Activated T-cell treated with anti-CD3 and anti-CD28 coated beads, Interleukin-2, amount 50 U/mL, for 72 hours (primary cell): Measurements from ENCODE around the gene LRMDA. TPM values are rescaled to one million over a fixed set of nuclear protein-coding genes. Genes with fewer than 3 reads are reported as not detected.

Experiments
- ATAC-seq, 2 donors: fragments of 150-1000 bp; cut with Tn5 transposase; replicated peaks in 1 of 2; 2 replicates each; pipeline ENCODE4 v1.10.0; 2021; ENCODE audit warnings: moderate library complexity in 2 of 2, mild to moderate bottlenecking in 1 of 2
- DNase-seq, 2 donors: peaks; one replicate each; pipeline ENCODE4 v3.0.0; 2021 to 2022; ENCODE audit warnings: mixed read lengths in 1 of 2
- H3K27ac Mint-ChIP-seq: one replicate; pipeline ENCODE4 v1.8.0; 2022; ENCODE audit warnings: mild to moderate bottlenecking, moderate library complexity, mixed read lengths
- H3K27me3 Mint-ChIP-seq: one replicate; pipeline ENCODE4 v1.8.0; 2022; ENCODE audit warnings: low read depth, mixed read lengths
- H3K36me3 Mint-ChIP-seq, 2 donors: one replicate each; pipeline ENCODE4 v1.8.0; 2022; ENCODE audit warnings: mixed read lengths in 2 of 2, mild to moderate bottlenecking in 1 of 2; ENCODE audit not compliant: insufficient read depth in 2 of 2
- H3K4me1 Mint-ChIP-seq: one replicate; pipeline ENCODE4 v1.8.0; 2022; ENCODE audit warnings: low read depth, mixed read lengths
- H3K4me3 Mint-ChIP-seq, 2 donors: one replicate each; pipeline ENCODE4 v1.8.0; 2022; ENCODE audit warnings: mild to moderate bottlenecking in 2 of 2, mixed read lengths in 2 of 2, moderate library complexity in 2 of 2
- H3K9me3 Mint-ChIP-seq, 2 donors: one replicate each; pipeline ENCODE4 v1.8.0; 2022; ENCODE audit warnings: mixed read lengths in 2 of 2
- total RNA-seq, 2 donors: library from RNA; stranded (reverse); gene quantifications; one replicate each; pipeline ENCODE4 v1.2.3, GENCODE V29; 2022

Gene LRMDA
- total RNA-seq, 2 donors from 2014 or later: not detected

DNA sequence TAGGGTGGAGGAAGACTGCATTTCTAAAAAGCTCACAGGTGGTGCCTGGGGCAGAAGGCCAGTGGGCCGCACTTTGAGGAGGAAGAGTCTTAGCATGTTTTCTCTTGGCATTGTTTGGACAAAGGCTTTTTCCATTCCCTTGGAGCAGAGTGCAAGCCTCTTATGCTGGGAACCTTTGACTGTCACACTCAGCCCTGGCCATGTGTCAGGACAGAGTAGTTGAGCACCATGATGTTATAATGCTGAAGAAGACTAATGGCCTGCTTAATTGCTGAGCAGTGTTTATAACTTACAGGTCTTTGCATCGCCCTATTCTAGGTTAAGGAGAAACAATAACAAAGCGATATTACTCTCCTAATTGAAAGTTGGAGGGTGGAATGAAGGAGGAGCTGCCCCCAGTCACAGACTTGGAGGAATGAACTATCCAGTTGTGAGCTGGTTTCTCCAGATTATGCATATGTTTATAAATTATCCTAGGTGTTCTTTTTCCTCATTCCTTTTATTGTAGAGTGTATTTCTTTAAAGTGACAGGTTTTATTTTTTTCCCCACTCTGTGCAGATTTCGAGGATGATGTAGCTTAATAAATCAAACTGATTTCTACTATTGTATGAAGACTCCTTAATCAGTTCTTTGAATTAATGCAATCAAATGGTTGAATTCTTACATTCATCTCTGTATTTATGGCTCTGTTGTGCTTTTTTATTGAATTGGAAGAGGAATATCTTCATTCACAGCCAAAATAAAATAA lies 767.0 kb downstream of the LRMDA start:
- Mint-ChIP-seq H3K27me3 (no peaks in the 10 kb centered on the region), H3K27ac (no peak overlapping the region), H3K4me3 (no peak overlapping the region), H3K9me3 (peaks cover 0 to 4% of the 10 kb centered on the region in 2 donors), H3K36me3 (no peaks in the 10 kb centered on the region), H3K4me1 (no peaks in the 10 kb centered on the region)
- ATAC-seq (no peak), DNase-seq (no peak)

DNA sequence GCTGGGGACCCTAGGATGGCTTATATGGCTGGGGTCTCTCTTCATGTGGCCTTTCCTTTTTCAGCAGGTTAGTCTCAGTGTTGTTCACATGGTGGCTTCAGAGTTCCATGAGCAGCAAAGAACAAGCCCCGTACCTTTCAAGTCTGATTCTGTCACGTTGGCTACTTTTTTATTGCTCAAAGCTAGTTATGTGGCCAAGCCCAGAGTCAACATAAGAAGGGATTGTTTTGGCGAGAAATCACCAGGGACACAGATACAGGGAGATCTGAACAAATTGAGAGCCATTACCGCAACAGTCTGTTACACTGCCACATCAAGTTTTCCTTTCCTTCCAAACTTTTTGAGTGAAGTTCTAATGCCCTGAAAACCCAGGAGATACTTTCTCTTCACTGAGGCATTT lies 770.5 kb downstream of the LRMDA start:
- H3K36me3 Mint-ChIP-seq: no peaks in the 10 kb centered on the region
- no peaks in the 10 kb centered on the region for H3K9me3 Mint-ChIP-seq
- H3K27ac Mint-ChIP-seq: no peak overlapping the region
- no peak overlapping the region for H3K4me3 Mint-ChIP-seq
- no peak for ATAC-seq
- H3K27me3 Mint-ChIP-seq: no peaks in the 10 kb centered on the region
- no peaks in the 10 kb centered on the region for H3K4me1 Mint-ChIP-seq
- no peak for DNase-seq

DNA sequence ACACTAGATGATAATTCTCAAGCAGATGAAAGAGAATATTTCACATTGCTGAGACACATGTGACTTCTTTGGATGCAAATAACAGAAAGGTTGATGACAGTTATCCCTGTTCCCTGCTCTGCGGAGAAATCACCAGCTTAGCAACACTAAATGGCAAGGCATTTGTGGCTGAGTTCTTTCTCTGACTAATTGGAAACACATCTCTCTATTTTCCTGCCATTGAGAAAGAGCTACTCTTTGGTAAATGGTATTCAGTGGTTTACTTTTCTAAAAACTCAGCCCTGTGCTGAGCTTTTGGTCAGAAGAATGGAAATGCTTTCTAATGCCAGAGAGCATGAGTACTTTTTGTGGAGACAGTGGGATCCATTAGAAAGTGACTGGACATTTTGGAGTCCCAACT lies 771.4 kb downstream of the LRMDA start:
- no peak overlapping the region for H3K27ac Mint-ChIP-seq
- H3K4me3 Mint-ChIP-seq: no peak overlapping the region
- no peaks in the 10 kb centered on the region for H3K36me3 Mint-ChIP-seq
- H3K9me3 Mint-ChIP-seq: no peaks in the 10 kb centered on the region
- no peak for ATAC-seq
- no peak for DNase-seq
- no peaks in the 10 kb centered on the region for H3K27me3 Mint-ChIP-seq
- no peaks in the 10 kb centered on the region for H3K4me1 Mint-ChIP-seq

DNA sequence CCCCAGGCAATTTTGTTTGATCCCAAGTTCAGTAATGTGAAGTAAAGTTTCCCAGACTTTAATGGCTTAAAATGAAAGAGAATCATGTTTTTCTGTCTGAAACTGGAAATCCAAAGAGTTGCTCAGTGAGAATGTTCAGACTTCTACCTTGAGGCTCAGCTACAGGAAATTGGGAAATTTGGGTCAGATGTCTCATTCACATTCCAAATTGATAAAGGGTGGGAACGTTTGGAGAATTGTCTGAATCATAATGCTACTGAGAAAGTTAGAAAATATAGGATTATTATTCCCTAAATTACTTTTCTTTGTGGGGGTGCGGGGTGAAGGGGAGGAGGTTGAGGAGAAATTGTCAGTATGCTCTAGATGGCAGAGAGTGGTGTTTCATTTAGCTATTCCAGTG lies 773.9 kb downstream of the LRMDA start:
- no peaks in the 10 kb centered on the region for H3K4me1 Mint-ChIP-seq
- DNase-seq: no peak
- H3K27me3 Mint-ChIP-seq: no peaks in the 10 kb centered on the region
- no peak overlapping the region for H3K27ac Mint-ChIP-seq
- H3K9me3 Mint-ChIP-seq: no peaks in the 10 kb centered on the region
- no peaks in the 10 kb centered on the region for H3K36me3 Mint-ChIP-seq
- no peak for ATAC-seq
- H3K4me3 Mint-ChIP-seq: no peak overlapping the region

DNA sequence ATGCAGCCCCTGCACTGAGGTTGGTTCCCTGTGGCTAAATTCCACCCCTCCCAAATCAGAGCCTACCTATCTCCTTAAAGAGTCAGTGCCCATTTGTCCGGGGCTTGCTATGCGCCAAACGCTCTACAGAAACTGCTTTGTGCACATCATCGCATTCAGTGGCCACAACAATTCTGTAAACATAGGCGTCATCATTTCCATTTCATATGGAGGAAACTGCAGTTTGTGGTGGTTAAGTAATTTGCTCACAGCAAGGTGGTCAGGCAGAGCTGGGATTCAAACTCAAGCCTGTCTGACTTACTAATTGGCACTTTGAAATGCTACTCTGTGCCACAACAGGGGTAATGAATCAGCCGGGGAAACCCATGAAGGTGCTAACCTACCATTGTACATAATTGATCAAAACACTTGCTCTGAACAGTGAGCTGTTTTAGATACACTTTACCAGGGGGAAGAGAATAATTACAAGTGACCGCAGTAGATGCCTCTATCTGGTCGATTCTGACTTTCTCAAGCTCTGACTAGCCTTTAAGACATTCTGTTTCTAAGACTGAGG lies 775.5 kb downstream of the LRMDA start:
- no peak overlapping the region for H3K27ac Mint-ChIP-seq
- H3K36me3 Mint-ChIP-seq: no peaks in the 10 kb centered on the region
- H3K4me3 Mint-ChIP-seq: no peak overlapping the region
- no peaks in the 10 kb centered on the region for H3K9me3 Mint-ChIP-seq
- ATAC-seq: peak in 1 of 2 donors; percentile 36
- H3K27me3 Mint-ChIP-seq: no peaks in the 10 kb centered on the region
- no peak for DNase-seq
- H3K4me1 Mint-ChIP-seq: no peaks in the 10 kb centered on the region

DNA sequence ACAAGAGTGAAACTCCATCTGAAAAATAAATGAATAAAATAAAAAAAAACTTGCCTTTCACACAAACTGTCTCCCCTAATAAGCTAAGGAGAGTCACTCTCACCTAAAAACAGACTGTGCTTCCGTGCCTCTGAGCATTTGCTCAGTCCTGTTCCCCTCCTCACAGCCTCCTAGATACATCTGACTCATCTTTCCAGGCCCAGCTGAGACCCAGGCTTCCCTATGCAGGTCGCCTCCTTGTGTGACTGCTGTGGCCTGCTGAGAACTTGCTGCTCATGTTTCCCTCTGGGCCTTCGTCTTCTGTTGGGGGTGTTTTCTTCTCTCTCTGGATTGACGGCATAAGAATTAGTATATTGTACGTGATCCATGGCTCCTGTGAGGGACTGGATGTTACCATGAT lies 777.7 kb downstream of the LRMDA start:
- H3K27ac Mint-ChIP-seq: no peak overlapping the region
- H3K4me3 Mint-ChIP-seq: no peak overlapping the region
- H3K4me1 Mint-ChIP-seq: no peaks in the 10 kb centered on the region
- no peaks in the 10 kb centered on the region for H3K36me3 Mint-ChIP-seq
- no peak for ATAC-seq
- no peaks in the 10 kb centered on the region for H3K9me3 Mint-ChIP-seq
- DNase-seq: no peak
- no peaks in the 10 kb centered on the region for H3K27me3 Mint-ChIP-seq

DNA sequence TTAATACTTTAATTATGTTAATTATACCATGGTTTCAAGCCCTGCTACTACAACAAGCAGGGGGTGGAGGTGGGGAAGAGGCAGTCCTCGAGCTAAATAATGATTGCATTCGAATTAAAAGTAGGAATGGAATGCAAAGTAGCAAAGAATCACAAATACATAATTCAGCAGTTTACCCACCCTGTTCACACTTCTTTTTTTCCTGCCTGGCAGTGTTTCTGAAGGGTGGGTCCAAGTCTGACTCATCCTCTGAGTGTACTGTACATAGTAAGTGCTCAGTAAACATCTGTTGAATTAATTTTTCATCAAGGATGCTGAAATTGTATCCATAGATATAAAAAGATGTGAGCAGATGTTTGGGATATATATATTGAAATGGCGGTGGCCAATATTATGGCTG lies 778.8 kb downstream of the LRMDA start:
- H3K4me3 Mint-ChIP-seq: no peak overlapping the region

DNA sequence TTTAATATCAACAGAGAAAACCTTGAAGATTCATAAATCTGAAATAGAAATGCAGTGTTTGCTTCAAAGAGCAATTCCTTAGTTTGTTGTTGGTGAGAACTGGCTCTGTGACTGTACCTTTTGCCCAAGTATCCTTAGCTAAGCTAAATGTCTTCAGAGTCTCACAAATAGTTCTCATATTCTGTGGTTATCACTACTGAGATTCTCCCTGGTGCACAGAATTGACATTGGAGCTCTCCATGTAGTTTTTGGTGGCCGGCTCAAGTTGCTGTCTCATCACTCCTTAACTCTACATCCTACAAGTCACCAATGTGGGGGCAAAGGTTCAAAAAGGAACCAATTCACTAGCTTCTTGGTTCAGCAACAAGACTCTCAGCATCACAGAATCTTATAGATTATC lies 780.3 kb downstream of the LRMDA start:
- DNase-seq (no peak), ATAC-seq (no peak)
- H3K36me3 Mint-ChIP-seq: no peaks in the 10 kb centered on the region
- H3K27me3 Mint-ChIP-seq: no peaks in the 10 kb centered on the region
- H3K27ac Mint-ChIP-seq: no peak overlapping the region
- H3K9me3 Mint-ChIP-seq: peaks cover 0 to 2% of the 10 kb centered on the region in 2 donors
- H3K4me1 Mint-ChIP-seq: no peaks in the 10 kb centered on the region
- no peak overlapping the region for H3K4me3 Mint-ChIP-seq

More for the DNA sequence above, 778.8 kb downstream of the LRMDA start:
- DNase-seq: no peak
- H3K27ac Mint-ChIP-seq: no peak overlapping the region
- no peaks in the 10 kb centered on the region for H3K27me3 Mint-ChIP-seq
- no peaks in the 10 kb centered on the region for H3K36me3 Mint-ChIP-seq
- no peak for ATAC-seq
- H3K9me3 Mint-ChIP-seq: no peaks in the 10 kb centered on the region
- no peaks in the 10 kb centered on the region for H3K4me1 Mint-ChIP-seq

DNA sequence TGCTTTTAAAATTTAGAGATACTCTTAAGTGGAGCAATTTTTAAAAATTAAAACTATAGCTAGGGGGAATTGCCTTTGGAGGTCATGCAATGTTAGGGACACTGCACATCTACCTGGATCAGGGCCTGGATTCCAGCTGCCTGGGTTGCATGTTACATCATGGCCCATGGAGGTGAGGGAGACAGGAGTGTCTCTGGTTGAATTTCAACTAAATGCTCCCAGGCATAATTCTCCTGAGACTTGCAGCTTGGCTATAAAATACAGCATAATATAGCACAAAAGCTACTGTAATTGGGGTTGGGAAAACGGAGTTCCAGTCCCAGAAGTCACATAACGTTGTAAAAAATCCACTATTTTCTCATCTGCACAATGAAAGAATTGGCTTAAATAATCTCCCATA lies 782.5 kb downstream of the LRMDA start:
- Mint-ChIP-seq H3K9me3 (peaks cover 0 to 2% of the 10 kb centered on the region in 2 donors), H3K36me3 (no peaks in the 10 kb centered on the region), H3K27me3 (no peaks in the 10 kb centered on the region), H3K27ac (no peak overlapping the region), H3K4me3 (no peak overlapping the region), H3K4me1 (no peaks in the 10 kb centered on the region)
- ATAC-seq (no peak), DNase-seq (no peak)

DNA sequence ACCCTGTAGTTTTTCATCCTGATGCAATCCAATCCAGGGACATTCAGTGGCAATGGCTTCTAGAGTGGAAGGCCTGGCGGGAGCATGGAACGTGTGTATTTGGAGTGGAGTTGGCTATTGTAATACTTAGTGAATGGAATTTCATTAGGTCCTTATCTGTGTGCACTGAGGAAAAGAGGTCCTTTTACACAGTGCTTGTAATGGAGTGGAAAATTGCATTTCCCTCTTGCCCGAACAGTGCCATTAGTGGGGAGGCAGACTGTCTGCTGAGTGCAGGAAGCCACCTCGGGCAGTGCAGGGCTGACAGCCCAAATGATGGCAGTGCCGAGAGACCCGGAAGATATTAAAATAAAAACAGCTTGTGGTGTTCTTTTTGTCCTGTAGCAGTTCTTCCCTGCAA lies 786.6 kb downstream of the LRMDA start:
- Mint-ChIP-seq H3K4me3 (no peak overlapping the region), H3K9me3 (peaks cover 0 to 2% of the 10 kb centered on the region in 2 donors), H3K27ac (no peak overlapping the region), H3K36me3 (peaks cover 0 to 2% of the 10 kb centered on the region in 2 donors), H3K4me1 (no peaks in the 10 kb centered on the region), H3K27me3 (no peaks in the 10 kb centered on the region)
- DNase-seq: no peak
- no peak for ATAC-seq

DNA sequence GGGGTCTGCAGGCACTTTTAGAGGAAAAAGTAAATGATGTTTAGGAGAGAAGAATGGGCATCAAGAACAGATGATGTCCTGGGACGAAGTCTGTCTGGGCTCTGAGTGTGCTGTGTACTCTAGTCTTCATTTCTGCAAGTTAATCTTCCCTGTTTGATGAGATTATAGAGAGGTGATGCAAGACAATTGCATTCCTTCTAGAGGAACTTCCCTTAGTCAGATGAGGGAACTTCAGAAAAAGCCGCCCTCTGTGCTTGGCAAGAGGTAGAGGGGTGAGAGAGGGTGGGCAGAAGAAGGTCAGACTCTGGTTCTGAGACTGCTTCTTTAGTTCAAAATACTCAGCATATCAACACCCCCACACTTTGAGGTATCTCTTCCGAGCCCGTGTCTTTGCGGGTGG lies 797.9 kb downstream of the LRMDA start:
- no peak for ATAC-seq
- Mint-ChIP-seq H3K27ac (no peak overlapping the region), H3K4me3 (no peak overlapping the region), H3K27me3 (no peaks in the 10 kb centered on the region), H3K36me3 (no peaks in the 10 kb centered on the region), H3K4me1 (no peaks in the 10 kb centered on the region), H3K9me3 (peaks cover 0 to 3% of the 10 kb centered on the region in 2 donors)
- no peak for DNase-seq

DNA sequence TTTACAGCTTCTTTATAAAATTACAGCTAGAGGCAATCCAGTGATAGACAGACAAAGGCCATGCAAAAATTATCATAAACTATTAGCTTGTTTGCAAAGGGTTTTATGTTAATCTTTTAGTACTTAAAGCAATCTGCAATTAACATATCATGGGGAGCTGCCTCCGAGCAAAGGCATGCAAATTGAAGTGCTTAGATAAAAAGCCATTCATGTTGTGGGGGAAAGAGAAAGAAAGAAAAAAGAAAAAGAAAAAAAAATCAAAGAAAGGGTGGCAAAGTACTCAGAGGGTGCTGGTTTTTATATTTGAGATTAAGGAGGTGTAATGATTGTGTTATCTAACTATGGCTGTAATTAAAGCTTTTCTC lies 799.5 kb downstream of the LRMDA start:
- H3K9me3 Mint-ChIP-seq: peaks cover 0 to 2% of the 10 kb centered on the region in 2 donors
- no peaks in the 10 kb centered on the region for H3K27me3 Mint-ChIP-seq
- no peaks in the 10 kb centered on the region for H3K36me3 Mint-ChIP-seq
- DNase-seq (no peak), ATAC-seq (no peak)
- H3K27ac Mint-ChIP-seq: no peak overlapping the region
- no peaks in the 10 kb centered on the region for H3K4me1 Mint-ChIP-seq
- H3K4me3 Mint-ChIP-seq: no peak overlapping the region

DNA sequence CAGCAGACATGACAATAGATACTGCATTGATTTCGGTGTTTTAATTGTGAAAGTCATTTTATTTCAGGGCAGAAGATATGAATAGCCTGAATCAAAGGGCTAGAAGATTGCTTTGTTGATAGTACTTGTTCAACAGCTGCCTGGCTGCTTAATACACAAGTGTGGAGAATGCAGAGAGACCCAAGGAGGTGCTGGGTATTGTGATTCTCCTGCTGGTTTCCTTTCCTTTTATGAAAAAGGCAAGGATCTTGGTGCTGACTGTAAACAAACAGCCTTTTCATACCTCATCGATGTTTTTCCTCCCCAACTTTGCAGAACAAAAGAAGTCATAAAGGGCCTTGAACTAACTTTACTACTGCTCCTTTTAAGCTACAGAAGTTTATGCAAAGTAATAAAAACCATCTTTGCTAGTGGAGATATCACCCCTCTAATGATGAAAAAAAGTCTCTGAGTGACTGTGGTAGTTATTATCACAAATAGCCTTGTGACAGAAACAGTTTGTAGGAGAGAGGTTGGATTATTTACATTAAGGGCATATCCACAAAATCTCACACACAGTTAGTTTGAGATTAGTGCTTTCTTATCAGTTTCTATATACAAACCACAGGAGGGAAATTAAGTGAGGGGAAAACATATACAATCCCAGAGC lies 800.0 kb downstream of the LRMDA start:
- DNase-seq (no peak), ATAC-seq (no peak)
- no peak overlapping the region for H3K4me3 Mint-ChIP-seq
- no peaks in the 10 kb centered on the region for H3K27me3 Mint-ChIP-seq
- no peaks in the 10 kb centered on the region for H3K36me3 Mint-ChIP-seq
- no peaks in the 10 kb centered on the region for H3K4me1 Mint-ChIP-seq
- H3K27ac Mint-ChIP-seq: no peak overlapping the region
- no peaks in the 10 kb centered on the region for H3K9me3 Mint-ChIP-seq
